Amniotic stem cell (primary cell): ENCODE measurements around the gene EIF3M.
"Not testable (repeated sequence)": the region's sequence is repeated elsewhere in the genome, so short reads cannot be mapped to it uniquely, and the experiment has no call there.

ENCODE experiments used
- DNase-seq: peaks from one replicate; lab custom pipeline; 2025; lab: John Stamatoyannopoulos, UW

The EIF3M gene

DNA sequence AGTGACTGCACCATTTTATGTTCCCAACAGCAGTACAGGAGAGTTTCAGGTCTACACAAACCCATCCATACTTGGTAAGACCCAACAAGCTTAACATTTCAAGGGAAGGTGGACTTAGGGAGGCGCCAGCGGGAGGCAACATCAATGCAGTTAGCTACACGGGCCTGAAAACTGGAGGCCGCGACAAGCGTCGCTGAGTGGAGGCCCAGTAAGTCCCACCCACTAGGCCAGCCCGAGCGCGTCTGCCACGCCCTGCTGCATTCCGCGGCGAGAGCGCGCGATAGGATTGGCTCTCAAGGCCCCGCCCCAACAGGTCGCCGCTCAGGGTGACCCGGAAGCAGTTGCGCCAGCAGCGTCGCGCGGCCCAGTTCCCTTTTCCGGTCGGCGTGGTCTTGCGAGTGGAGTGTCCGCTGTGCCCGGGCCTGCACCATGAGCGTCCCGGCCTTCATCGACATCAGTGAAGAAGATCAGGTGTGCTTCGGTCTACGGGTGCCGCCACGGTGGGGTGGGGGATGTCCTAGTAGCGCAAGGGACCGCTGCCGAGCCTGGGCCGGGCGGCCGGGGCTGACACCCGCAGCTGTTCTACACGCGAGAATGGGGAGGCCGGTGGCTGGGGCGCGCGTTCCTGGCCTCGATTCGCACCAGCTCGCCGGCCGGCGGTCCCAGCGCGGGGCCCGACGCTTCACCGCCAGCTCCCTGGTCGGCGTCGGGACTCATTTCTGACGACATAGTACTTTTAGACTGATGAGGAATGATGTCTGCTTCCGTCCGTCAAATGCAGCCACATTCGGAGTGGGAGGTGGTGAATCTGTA is at the start of gene EIF3M:
EIF3M (plus strand) TSS at position 373 of the 813 bp plus-strand sequence; CDS start at position 430, 57 bp downstream.
- peak; percentile 89 for DNase-seq

DNA sequence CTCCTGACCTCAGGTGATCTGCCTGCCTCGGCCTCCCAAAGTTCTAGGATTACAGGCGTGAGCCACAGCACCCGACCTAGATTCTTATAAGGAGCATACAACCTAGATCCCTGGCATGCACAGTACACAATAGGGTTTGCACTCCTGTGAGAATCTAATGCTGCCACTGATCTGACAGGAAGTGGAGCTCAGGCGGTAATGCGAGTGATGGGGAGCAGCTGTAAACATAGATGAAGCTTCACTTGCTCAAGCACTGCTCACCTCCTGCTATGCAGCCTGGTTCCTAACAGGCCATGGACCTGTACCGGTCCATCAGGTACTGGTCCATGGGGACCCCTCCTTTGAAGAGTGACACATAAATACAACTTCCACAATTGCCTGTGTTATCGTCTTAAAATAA is 44.8 kb upstream of the EIF3M start:
- DNase-seq = no peak

DNA sequence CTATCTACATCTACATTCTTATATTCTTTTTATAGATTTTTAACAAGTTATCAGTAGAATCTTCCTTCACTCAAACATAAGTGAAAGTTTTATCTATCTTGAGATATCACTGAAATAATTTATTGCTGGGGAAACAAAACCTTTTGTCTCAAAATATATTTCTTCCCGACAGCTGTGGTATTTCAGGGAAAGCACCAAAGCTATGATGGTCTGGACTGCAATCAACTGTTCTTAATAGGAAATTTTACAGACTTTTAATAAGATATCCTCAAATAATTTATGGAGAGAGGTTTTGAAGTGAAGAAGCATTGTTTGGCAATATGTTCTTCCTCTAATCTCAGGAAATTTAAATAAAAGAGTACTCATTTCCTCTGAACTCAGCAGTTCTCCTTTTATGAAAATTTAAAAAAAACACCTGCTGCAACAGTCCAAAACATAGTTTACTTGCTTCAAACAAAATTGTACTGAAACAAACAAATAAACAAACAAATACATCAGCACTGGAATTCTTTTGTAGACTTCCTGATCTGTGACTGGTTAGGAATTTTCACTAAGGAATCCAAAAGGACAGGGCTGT is 33.9 kb upstream of the EIF3M start:
- no peak for DNase-seq

DNA sequence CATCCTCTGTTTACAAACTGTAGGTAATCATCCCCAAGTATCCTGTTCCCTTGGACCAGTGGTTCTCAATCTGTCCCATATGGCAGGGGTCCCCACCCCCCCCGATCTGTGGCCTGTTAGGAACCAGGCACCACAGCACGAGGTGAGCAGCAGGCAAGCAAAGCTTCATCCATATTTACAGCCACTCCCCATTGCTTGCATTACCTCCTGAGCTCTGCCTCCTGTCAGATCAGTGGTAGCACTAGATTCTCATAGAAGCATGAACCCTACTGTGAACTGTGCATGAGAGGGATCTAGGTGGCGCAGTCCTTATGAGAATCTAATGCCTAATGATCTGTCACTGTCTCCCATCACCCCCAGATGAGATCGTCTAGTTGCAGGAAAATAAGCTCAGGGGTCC is 33.4 kb upstream of the EIF3M start:
- DNase-seq = no peak

DNA sequence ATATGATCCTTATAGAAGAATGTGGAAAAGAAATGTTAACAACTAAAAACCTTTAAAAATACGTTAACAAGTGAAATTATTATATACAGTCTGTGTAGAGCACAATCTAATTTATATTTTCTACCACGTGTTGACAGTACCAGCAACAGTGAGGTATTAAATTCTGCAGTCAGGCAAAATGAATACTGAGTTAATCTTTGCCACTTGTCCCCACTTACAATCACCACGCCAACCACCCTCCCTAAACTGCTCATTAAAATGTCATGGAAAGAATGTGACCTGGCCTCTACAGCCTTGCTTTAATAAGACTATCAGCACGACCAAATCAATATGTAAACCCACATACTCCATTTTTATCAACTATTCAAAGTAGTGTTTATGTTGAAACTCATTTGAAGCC is 28.5 kb upstream of the EIF3M start:
- no peak for DNase-seq

DNA sequence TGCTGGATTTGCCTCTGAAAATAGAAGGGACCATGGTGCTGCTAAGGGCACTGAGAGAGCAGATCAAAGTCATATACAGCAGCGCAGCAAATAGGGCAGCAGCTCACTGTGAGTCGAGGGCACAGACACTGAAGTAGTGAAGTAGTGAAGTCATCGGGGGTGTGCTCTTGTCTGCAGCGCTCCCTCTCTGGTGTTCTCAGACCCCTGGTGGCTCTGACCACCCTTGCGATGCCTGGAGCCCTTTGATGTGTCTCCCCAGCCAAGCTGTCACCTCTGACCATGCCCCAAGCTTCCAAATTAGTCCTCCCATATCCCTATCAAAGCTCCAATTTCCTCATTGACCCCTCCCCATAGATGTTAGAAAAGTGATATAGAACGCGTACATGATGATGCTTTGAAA is 27.7 kb upstream of the EIF3M start:
- no peak for DNase-seq

DNA sequence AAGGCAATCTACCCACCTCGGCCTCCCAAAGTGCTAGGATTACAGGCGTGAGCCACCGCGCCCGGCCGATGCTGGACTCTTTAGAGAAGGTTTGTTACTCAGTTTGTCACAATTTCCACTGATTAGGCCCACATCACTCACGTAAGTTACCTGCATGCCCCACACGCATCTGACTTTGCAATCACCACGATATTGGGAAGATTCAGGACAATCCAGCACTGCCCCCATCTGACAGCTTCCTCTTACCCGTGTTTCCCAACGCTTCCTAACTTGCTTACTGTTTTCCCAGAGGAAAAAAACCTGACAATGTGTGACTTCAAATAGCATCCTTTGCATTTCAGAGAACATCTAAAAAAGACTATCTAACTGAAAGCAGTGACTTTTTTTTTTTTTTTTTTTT is 21.8 kb upstream of the EIF3M start:
- DNase-seq = no peak

DNA sequence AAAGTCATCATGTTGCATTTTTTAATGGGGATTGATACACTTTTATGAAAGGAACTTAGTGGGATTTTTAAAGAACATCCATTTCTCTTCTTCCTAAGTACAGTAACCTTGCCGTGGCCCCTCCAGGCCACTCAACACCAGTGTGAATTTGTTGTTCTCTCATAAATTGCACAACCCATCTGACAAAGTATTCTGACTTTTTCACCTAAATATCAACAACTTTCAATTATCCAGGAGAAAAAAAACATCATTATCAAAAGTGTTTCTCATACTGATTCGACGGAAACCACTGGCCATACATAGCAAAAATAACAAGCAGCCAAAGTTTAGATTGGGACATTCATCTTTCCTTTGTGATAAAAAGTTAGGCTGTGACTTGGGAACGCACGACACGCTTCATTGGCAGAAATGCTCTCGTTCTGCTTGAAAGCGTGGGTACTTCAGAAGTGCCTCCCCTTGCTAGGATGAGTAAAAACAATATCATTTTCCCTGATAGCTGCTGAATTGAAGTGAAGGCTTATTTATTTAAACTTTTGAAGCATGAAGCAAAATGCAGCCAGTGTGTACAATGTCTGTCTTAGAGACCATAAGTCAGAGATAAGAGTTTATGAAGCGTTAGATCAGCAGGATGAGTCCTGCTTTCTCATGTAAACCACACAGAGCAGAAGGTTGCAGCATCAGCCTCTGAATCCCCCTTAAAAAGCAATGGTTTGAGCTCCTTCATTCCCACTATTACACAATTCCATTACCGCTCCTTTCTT is 20.6 kb upstream of the EIF3M start:
- DNase-seq = no peak

DNA sequence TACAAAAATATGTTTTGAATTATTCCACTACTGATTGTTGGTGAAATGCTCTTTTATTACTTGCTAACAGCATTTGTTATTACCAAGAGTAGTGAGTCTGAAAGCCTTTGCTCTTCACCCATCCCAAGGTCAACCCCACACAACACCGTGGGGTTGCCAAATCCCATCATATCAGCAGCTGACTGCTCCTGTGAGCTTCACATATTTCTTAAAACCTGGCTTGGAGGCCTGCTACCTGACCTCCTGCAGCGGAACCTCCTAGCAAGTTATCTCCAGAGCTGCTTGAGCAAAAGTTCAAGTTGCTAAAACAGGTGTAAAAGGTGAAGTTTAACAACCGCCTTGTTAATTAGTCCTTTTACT is 20.1 kb upstream of the EIF3M start:
- DNase-seq = no peak

DNA sequence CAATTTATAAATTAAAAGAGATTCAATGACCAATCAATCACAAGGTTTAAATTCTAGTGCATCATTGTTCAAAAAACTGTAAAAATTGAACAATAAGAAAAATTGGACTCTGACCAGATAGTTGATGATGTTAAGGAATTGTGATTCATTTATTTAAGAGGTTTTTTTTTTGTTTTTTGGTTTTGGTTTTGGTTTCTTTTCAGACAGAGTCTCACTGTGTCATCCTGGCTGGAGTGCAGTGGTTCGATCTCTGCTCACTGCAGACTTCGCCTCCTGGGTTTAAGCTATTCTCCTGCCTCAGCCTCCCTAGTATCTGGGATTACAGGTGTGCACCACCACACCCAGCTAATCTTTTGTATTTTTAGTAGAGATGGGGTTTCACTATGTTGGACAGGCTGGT is 17.1 kb upstream of the EIF3M start:
- DNase-seq = no peak

DNA sequence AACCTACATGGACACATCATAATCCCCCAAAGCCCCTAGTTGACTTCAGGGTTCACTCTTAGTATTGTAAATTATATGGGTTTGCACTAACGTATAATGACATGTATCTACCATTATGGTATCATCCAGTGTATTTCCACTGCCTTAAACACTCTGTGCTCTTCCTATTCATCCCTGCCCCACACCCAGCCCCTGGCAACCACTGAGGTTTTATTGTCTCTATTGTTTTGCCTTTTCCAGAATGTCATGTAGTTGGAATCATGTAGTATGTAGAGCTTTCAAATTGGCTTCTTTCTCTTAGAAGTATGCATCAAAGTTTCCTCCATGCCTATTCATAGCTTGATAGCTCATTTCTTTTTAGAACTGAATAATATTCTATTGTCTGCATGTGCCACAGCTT is 16.5 kb upstream of the EIF3M start:
- DNase-seq = no peak

DNA sequence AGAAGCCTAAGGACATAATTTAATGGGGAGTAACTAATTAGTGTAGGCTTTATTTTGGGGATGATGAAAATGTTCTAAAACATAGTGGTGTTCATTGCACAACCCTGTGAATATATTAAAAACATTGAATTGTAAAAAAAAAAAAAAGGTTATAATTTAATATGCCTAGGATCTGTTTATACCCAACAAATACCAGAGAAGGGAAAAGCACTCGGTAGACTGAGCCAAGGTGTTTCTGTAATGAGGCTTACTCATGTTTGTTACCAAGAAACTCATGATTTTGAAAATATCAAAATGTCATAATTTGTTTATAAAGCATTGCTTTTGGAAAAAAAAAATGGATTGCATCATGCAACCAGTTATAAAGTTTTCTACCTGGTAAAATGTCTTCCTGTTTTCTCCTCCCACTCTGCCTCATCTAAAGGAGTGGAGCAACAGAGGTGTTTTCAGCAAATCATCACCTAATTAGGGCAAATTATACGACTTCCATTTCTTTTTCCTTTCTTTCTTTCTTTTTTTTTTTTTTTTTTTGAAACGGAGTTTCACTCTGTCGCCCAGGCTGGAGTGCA is 14.2 kb upstream of the EIF3M start:
- DNase-seq = no peak

DNA sequence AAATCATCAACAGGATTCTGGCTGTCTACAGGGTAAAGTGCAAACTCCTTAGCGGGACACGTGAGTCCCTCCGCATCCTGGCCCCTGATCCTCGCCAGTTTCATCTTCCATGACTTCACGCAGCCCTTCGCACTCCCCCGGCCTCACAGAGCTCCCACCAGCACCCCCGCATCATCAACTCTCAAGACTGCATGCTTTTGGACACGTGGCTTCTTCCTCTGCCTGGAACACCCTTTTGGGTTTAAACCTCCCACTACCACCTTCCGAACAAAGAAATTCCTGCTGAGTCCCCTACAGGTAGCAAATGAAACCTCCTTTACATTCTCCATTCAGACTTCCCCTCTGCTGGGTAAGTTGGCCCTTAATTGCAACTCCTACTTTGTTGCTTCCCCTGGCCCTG is 12.6 kb upstream of the EIF3M start:
- no peak for DNase-seq

DNA sequence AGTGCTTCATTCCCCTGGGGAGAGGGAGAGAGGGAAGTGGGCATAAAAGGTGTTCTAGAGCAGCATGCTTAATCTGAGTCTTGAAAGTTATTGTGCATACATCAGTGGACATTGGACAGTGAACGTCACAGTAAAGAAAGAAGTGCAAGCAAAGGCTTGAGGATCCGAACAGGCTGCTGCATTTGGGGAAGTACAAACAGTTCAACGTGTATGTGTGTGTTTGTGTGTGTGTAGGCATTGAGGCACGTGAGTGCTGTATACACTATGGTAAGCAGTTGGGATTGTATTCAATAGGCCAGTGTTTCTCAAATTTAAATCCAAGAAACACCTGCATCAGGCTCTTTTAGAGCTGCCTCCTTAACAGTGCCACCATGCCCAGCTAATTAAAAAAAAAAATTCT is 10.4 kb upstream of the EIF3M start:
- DNase-seq = no peak

DNA sequence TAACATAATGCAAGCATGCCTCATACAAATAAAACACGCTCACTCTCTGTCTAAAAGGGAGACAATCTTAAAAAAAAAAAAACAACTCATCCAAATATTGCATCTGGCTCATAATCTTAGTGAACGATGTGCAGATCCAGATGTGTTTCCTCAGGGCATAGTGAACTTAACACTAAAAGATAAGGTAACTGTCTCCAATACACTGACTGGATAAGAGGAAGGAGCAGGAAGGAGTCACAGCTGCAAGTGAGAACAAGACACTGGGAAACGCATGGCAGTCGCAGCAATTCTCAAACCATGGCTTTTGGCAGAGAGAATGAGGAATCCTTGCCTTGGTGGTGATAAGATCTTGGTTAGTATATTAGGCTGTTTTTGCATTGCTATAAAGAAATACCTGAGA is 9.2 kb upstream of the EIF3M start:
- DNase-seq = no peak

DNA sequence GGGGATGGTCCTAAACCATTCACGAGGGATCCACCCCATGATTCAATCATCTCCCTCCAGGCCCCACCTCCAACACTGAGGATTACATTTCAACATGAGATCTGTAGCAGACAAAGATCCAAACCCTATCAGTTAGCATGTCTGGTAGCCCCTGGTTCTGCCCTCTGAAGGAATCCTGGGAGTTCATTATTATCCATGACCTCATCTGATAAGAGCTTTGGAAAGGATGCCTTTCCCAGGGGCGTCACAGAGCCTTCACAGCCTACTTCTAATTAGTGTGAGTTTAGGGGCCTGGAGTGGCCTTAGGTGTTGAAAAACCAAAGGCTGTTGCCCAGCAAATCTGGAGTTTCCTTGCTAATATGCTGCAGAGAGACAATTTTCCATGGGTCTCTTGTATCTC is 8.6 kb upstream of the EIF3M start:
- no peak for DNase-seq

DNA sequence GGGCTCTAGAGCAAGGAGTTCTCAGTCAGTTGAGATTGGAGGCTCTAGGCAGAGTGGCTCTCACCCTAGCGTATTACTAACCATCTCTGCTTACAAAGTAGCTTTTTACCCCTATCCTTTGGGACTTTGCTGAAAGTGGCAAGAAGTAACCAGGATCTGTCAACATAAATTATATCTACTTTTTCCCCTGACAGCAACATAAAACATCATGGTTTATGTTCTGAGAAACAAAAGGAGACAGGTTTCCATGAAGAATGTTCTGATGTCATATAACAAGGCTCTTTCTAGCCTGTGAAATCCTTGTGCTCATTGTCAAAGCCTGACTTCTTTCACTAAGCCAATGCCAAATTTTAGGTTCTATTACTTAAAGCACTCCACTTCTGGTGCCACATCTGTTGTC is 7.2 kb upstream of the EIF3M start:
- DNase-seq = no peak

DNA sequence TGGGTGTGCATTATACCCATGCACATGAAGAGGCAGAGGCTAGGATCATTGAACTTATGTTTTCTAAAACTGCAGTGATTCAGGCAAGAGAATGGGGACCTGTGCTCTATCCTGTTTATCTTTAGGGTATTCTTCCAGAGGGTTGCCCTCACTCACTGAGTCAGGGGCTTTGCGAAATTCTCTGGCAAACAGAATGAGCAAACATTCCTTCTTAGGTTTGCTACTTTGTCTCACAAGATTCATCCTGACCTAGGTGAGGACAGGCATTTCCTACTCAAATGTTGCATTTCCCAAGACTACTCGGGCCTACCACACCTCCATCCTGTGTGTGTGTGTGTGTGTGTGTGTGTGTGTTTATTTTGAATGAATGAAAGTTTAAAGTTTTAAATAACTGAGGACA is 2.7 kb upstream of the EIF3M start:
- DNase-seq = no peak

DNA sequence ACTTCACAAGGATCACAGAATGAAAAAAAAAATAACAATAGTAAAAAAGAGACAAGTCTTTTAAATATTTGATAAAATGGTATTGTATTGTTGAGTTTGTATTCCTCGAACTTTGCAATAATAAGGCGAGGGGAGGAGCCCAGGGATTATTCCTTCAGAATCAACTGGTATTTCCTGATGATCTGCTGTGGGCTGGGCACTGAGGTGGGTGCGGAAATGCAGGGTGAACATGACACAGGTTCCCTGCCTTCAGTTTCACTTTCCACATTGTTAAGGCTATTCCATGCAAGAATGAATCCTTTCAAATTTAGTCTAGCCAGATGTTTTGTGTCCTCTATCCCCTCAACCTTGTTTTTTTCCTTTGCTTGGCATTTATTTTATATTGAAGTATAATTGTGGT is 2.1 kb upstream of the EIF3M start:
- no peak for DNase-seq

DNA sequence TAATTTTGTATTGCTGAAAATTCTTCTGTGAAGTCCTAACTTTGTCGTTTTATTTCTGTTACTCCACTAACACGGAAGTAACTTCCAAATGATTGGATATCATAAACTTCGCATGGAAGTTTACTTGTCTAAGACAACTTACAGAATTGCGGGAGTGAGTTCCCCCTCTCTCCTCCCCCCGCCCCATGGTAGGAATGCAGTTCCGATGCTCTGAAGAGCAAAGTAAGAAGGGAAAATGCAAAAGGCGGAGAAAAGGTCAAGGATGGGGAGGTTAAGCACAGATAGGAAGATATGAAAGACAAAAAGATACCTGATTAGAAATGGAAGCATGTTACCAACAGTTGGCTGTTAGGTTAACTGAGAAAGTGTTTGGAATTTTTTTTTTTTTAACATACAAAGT is 1.3 kb downstream of the EIF3M start:
- no peak for DNase-seq

DNA sequence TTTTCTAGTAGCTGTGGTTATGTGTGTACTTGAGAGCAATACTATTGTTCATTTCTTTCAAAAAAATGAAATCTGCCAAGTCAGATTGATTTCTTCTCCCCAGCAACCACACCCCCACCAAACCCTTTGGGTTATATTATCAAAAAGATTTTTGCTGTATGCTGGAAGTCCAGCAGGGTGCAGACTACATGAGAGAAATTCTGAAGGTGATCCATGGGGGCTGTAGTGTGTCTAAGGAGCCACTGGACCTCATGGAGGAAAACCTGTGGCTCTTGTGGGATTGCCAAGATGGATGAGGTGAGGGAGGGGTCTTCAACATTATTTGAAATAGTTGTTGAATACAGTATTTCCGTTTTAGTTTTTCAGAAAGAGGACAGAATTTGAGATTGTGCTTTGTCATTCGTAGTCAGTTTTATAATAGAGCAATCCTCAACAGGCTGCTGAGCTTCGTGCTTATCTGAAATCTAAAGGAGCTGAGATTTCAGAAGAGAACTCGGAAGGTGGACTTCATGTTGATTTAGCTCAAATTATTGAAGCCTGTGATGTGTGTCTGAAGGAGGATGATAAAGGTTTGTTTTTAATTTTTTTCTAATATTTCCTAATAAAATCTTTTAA is 3.1 kb downstream of the EIF3M start:
- no peak for DNase-seq

DNA sequence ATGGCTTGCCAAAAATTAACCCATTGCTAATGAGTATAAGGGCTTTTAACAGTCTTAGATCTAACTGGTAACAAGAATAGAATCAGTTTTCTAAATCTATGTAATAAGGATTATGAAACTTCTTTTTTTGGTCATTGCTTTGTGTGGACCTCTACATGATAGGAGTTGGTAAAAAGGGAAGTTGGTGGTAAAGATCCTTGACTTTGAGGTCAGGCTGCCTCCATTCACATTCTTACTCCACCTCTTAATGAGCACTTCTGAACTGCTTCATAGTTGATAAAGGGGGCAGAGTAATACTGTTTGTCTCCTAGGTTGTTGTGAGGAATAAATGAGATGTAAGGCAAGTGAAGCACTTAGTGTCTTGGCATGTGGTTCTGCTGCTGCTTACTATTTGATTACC is 10.6 kb downstream of the EIF3M start:
- no peak for DNase-seq

DNA sequence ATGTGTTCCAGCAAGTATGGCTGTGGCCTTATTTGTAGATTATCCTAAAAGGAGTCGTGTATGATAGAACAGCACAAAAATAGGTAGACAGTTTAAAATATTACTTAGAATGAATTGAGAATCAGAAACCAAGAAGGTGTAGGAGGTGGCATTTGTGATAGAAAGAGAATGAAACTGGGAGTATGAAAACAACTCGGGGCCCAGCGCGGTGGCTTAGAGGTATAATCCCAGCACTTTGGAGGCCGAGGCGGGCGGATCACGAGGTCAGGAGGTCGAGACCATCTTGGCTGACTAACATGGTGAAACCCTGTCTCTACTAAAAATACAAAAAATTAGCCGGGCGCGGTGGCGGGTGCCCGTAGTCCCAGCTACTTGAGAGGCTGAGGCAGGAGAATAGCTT is 12.5 kb downstream of the EIF3M start:
- not testable (repeated sequence) for DNase-seq
